GM13977 (cell line): ENCODE data around the gene ZNF181.

Source experiments
- DNase-seq: peaks from one replicate; pipeline ENCODE4 v3.0.0; 2012; ENCODE audit warnings: low spot score
- in situ Hi-C: fragments of 300-500 bp; cut with MboI; formaldehyde crosslinking; loops from one replicate; pipeline ENCODE4 v1.12.0; 2022; ENCODE audit warnings: low sequenced_read_pairs, low pct_unique_long_range_greater_than_20kb, mixed read lengths, inconsistent platforms; ENCODE audit not compliant: unreplicated experiment
- TF ChIP-seq, protein P1 (sequence below): IDR thresholded peaks from 2 replicates; pipeline ENCODE4 v1.5.1; 2012; ENCODE audit warnings: mild to moderate bottlenecking, control low read depth; ENCODE audit not compliant: insufficient read depth; ENCODE audit errors: extremely low read depth, missing control alignments

The ZNF181 gene

DNA sequence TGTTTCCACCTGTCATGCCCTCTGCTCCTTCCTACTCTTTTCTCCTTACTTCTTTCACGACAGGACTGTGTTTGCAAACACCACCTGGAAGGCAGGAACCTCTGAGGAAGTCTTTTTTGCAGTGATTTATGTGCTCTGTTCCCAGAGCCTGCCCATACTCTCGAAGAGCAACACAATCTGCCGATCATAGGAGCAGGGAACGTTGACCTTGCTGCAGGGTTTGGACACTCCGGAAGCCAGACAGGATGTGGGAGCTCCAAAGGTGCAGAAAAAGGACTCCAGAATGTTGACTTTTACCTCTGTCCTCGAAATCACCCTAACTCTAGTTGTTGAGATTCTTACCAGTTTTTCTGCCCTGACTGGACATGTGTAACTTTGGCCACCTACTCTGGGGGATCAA, 8.6 kb upstream of the ZNF181 start:
- in situ Hi-C loops, result no loop called here
- no peak for DNase-seq
- TF ChIP-seq, protein P1, sequence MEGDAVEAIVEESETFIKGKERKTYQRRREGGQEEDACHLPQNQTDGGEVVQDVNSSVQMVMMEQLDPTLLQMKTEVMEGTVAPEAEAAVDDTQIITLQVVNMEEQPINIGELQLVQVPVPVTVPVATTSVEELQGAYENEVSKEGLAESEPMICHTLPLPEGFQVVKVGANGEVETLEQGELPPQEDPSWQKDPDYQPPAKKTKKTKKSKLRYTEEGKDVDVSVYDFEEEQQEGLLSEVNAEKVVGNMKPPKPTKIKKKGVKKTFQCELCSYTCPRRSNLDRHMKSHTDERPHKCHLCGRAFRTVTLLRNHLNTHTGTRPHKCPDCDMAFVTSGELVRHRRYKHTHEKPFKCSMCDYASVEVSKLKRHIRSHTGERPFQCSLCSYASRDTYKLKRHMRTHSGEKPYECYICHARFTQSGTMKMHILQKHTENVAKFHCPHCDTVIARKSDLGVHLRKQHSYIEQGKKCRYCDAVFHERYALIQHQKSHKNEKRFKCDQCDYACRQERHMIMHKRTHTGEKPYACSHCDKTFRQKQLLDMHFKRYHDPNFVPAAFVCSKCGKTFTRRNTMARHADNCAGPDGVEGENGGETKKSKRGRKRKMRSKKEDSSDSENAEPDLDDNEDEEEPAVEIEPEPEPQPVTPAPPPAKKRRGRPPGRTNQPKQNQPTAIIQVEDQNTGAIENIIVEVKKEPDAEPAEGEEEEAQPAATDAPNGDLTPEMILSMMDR, result no peak

DNA sequence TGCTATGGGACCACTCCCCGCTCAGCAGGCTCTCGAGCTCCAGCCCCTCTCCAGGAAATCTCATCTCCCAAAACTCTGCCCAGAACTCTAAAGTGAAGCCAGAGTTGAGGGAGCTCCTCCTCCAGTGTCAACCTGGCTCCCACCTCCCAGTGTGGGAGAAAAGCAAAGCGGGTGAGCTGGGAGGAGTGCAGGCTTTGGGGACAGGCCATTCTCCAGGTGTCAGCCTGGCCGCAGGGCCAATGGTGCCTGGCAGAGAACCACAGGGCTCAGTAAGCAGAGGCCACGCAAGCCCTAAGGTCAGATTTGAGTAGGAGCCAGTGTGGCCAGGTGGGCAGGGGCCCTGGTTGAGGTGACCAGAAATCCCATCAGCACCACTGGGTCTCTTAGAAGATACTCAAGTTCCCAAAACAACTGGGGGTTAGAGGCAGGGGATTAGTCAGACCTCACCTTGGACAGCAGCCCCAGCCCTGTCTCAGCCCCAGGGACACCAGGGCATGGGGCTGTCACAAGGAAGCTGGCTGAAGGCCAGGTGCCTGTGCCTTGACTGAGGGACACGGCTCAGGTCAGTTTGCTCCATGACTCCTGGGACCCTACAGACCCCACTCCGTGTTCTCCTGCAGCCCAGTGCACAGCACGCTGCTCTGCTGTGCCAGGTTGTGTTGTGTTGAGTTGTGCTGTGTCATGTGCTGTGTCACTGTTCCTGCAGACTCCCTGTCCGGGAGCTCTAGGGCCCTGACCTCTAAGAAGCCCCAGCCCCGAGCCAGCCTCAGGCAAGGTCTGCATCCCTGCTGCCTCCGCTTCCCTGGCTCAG, 2.8 kb upstream of the ZNF181 start:
- TF ChIP-seq, protein P1, result no peak
- DNase-seq, result no peak
- in situ Hi-C loops, result no loop called here

DNA sequence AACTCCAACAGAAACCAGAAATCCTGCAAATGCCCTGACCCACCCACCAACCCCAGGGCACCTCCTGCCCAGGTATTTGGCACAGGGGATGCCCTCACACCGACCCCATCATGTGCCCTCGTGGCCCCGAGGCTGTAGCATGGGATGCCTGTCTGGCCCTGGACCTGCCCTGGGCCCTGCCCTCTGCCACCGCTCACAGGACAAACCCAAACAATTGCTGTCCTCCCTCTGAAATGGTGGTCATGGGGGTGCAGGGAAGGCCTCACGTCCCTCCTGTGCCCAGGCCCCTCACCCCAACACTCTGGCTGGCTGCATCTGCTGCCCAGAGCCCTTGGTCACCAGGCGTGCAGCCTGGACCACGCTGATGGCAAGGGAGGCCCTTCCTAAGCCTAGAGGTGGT, 2.1 kb upstream of the ZNF181 start:
- DNase-seq, result no peak
- in situ Hi-C loops, result no loop called here
- TF ChIP-seq, protein P1, result no peak

DNA sequence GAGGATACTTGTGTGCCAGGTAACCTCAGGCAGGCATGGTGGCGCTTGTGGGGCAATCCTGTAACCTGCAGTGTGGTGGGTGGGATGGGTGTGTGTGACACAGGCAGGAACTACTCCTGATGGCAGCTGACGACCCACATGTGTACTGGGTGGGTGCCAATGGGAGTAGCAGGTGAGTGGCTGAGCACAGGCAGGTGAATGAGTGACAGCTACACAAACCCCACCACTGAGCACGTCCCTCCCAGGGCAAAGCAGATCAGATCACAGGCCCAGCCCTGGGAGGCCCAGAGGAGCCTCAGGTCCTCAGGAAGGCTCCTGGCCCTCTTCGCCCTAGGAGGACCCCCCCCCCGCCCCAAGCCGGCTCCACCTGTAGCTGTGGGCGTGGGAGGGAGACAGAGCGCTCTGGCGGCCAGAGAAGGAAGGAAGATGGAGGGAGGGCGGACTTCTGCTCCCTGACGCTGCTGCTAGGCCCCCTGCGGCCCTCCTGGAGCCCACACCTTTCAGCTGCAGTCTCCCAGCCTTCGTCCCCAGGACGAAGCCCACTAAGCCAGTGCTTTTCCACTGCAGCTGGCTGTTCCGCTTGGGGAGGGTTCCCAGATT, 1.3 kb upstream of the ZNF181 start:
- TF ChIP-seq, protein P1, result no peak
- in situ Hi-C loops, result no loop called here
- DNase-seq, result peak; percentile 25

DNA sequence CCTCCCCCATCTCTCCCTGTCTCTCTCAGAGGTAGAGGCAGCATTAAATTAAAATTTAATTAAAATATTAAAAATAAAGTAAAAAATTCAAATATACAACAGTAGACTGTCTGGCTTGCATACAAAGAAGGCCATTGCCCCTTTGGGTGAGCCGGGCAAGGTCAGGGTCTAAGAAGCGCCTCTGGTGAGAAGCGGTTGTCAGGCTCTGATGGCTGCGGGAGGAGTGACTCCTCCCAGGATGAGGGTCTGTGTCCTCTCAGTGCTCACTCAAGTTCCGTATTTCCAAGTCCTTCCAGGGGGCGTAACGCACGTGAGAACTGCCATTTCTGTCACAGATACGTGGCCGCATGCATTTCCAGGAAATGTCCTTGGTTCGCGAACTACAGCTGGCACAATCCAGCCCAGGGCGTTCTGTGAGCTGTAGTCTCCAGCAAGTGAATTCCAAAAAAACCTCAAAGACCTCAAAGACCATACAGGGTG, 737 bp upstream of the ZNF181 start:
- in situ Hi-C loops, result no loop called here
- TF ChIP-seq, protein P1, result no peak
- no peak for DNase-seq

DNA sequence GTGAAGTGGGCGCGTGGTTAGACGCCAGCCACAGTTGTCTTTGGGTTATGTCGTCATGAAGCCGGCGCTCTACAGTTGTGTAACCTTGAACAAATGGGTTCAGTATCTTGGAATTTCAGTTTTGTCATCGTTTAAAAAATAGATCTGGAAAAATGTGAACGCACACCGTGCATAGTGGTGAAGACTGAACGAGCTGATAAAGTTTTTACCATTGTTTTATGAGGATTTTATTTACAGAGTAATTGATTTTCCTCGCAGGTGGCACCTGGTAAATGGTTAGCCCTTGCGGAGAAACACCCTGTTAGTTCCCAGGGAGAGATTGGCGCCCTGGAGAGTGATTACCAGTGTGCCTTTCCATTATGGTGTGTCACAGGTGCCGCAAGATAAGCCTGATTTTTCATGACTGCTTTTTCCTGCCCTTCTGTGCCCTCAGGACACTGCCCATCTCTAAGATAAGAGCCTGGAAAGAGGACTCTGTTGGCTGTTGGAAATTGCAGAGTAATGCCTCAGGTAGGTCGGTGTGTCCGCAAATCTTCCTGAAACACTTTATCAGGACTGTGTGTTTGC, 577 bp downstream of the ZNF181 start:
- no peak for DNase-seq
- TF ChIP-seq, protein P1, result no peak
- in situ Hi-C loops, result no loop called here
